ENCODE results near the gene TRIM38. TPM values are rescaled to one million over a fixed set of nuclear protein-coding genes. Genes with fewer than 3 reads are reported as not detected.

The TRIM38 gene
- total RNA-seq, 2 donors from 2014 or later = 8.7 to 12.0 TPM

DNA sequence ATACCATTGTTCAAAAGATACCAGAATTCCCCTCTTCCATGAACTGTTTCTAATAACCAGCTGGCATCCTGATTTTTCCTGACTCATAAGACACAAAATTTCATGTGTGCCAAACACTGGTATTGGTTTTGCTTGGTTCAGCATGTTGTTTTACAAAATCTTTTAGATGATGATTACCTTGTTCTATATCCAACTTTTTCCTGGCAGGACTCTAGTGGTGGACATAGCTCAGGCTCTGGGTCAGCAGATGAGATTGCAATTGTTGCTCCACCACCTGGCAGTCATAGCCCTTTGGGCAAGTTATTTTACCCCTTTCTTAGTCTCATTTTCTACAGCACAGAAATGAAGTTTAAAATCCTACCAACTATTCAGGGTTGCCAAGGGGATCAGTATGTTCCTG is 6.2 kb downstream of the TRIM38 start:
- Histone ChIP-seq H3K4me1 (replicated peaks) (peaks cover 3% of the 10 kb centered on the region), H3K9me3 (no peaks in the 10 kb centered on the region), H3K27me3 (replicated peaks; ENCODE audit: insufficient read depth) (no peaks in the 10 kb centered on the region), H3K36me3 (no peaks in the 10 kb centered on the region), H3K27ac (no peak overlapping the region), H3K4me3 (no peak overlapping the region)
- DNase-seq (ENCODE audit: low spot score) = no peak
- intact Hi-C loops (cut with DNase I) = no loop called here
- TF ChIP-seq POLR2AphosphoS5 (IDR thresholded peaks at IDR 0.05) (no peak), POLR2A (IDR thresholded peaks at IDR 0.05) (no peak)
- TF ChIP-seq, protein P1, sequence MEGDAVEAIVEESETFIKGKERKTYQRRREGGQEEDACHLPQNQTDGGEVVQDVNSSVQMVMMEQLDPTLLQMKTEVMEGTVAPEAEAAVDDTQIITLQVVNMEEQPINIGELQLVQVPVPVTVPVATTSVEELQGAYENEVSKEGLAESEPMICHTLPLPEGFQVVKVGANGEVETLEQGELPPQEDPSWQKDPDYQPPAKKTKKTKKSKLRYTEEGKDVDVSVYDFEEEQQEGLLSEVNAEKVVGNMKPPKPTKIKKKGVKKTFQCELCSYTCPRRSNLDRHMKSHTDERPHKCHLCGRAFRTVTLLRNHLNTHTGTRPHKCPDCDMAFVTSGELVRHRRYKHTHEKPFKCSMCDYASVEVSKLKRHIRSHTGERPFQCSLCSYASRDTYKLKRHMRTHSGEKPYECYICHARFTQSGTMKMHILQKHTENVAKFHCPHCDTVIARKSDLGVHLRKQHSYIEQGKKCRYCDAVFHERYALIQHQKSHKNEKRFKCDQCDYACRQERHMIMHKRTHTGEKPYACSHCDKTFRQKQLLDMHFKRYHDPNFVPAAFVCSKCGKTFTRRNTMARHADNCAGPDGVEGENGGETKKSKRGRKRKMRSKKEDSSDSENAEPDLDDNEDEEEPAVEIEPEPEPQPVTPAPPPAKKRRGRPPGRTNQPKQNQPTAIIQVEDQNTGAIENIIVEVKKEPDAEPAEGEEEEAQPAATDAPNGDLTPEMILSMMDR (IDR thresholded peaks at IDR 0.05) = no peak

DNA sequence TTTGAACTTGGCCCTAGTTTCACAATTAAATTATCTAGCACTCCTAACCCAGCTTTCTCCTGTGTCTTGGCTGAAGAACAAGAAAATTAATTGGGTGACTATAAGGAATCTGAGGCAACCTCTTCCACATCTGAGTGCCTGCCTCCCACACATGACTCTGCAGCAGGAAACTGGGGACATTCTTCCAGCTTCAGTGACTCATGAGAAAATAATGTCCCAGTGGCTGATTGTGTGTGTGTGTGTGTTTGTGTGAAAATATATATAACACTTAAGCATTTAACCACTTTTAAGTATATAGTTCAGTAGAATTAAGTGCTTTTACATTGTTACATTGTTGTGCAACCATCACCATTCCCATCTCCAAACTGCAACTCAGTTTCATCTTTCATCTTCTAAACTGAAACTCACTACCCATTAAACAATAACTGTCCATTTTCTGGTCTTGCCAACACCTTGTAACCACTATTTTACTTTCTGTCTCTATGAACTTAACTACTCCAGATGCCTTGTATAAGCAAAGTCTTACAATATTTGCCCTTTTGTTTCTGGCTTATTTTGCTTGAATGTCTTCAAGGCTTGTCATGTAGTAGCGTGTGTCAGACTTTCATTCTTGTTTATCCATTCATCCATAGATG is 8.7 kb downstream of the TRIM38 start:
- 89% methylated on average over 1 of the region's 1 CpG for WGBS
- H3K9me3 ChIP-seq = no peaks in the 10 kb centered on the region
- intact Hi-C loops (cut with DNase I) = no loop called here
- H3K27me3 ChIP-seq (replicated peaks; ENCODE audit: insufficient read depth) = no peaks in the 10 kb centered on the region
- TF ChIP-seq POLR2AphosphoS5 (IDR thresholded peaks at IDR 0.05) (peak; percentile 47), POLR2A (IDR thresholded peaks at IDR 0.05) (no peak)
- TF ChIP-seq, protein P1 (IDR thresholded peaks at IDR 0.05) = peak in 1 of 4 experiments; percentile 5
- no peak overlapping the region for H3K4me3 ChIP-seq
- peaks cover 3% of the 10 kb centered on the region for H3K4me1 ChIP-seq (replicated peaks)
- peak overlapping the region; percentile 55 to 58 for H3K27ac ChIP-seq
- no peaks in the 10 kb centered on the region for H3K36me3 ChIP-seq
- DNase-seq (ENCODE audit: low spot score) = no peak

DNA sequence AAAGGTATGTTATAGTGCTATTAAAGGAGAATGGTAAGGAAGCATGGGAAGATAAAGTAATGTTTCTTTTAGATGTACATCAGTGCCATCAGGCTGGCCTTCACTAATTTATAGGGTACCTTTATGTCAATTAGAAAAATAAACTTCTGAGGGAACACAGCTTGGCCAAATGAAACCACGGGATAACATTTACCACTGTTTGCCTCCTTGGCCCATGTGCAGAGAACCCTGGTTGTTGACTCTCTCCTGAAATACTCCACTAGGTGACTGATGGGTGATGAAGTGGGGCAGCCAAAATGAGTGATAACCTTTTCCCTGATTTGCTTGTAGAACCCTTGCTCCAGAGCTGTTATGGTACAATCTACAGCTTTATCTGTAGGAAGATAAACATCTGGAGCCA is 9.5 kb downstream of the TRIM38 start:
- Histone ChIP-seq H3K4me1 (replicated peaks) (peaks cover 3% of the 10 kb centered on the region), H3K36me3 (no peaks in the 10 kb centered on the region), H3K27me3 (replicated peaks; ENCODE audit: insufficient read depth) (no peaks in the 10 kb centered on the region), H3K27ac (peak overlapping the region; percentile 55 to 58), H3K4me3 (no peak overlapping the region), H3K9me3 (no peaks in the 10 kb centered on the region)
- 22% methylated on average over 1 of the region's 1 CpG for WGBS
- peak; percentile 64 for DNase-seq (ENCODE audit: low spot score)
- intact Hi-C loops (cut with DNase I) = no loop called here
- TF ChIP-seq, protein P1 (IDR thresholded peaks at IDR 0.05) = peak in 1 of 4 experiments; percentile 3
- TF ChIP-seq POLR2A (IDR thresholded peaks at IDR 0.05) = no peak
- peak; percentile 80 for TF ChIP-seq POLR2AphosphoS5 (IDR thresholded peaks at IDR 0.05)

DNA sequence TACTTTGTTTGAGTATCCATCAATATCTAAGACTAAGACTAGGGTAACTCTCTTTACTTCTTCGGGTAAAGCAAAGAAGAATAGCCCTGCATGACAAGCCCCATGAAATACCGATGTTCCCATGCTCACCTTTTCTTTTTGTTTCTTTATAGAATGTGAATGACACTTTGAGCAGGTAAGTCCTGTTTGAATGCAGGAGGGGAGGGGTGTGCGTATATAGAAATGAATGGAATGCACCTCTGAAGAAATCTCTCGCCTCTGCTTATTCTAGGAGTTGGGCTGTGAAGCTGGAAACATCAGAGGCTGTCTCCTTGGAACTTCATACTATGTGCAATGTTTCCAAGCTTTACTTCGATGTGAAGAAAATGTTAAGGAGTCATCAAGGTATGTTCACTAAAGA is 10.3 kb downstream of the TRIM38 start:
- Histone ChIP-seq H3K9me3 (no peaks in the 10 kb centered on the region), H3K4me1 (replicated peaks) (peaks cover 3% of the 10 kb centered on the region), H3K27ac (no peak overlapping the region), H3K4me3 (no peak overlapping the region), H3K36me3 (no peaks in the 10 kb centered on the region), H3K27me3 (replicated peaks; ENCODE audit: insufficient read depth) (no peaks in the 10 kb centered on the region)
- intact Hi-C loops (cut with DNase I) = no loop called here
- TF ChIP-seq, protein P1 (IDR thresholded peaks at IDR 0.05) = no peak
- TF ChIP-seq POLR2A (IDR thresholded peaks at IDR 0.05) (no peak), POLR2AphosphoS5 (IDR thresholded peaks at IDR 0.05) (no peak)
- no peak for DNase-seq (ENCODE audit: low spot score)
- WGBS = 70% methylated on average over 5 of the region's 5 CpGs

DNA sequence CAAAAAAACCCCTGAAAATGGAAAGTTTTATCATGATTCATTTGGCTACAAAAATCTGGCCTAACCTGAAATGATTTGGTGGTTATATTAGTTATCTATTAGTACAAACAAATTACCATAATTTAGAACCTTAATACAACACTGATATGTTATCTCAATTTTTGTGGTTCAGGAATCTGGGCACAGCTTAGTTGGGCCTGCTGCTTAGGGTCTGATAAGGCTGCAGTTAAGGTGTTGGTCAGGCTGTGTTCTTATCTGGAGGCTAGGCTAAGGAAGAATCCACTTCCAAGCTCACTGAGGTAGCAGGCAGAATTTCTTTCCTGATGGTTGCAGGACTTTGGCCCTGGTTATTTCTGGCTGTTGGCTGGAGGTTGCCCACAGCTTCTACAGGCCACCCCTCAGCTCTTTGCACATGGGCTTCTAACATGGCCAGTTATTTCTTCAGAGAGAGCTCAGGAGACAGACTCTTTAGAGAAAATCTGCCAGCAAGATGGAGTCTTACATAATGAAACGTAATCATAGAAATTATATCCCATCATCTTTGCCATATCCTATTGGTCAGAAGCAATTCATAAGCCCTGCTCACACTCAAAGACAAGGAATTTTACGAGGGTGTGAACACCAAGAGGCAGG is 11.4 kb downstream of the TRIM38 start:
- H3K27me3 ChIP-seq (replicated peaks; ENCODE audit: insufficient read depth) = no peaks in the 10 kb centered on the region
- no peaks in the 10 kb centered on the region for H3K9me3 ChIP-seq
- no peak overlapping the region for H3K27ac ChIP-seq
- 97% methylated on average over 2 of the region's 2 CpGs for WGBS
- H3K4me1 ChIP-seq (replicated peaks) = peaks cover 3% of the 10 kb centered on the region
- no peaks in the 10 kb centered on the region for H3K36me3 ChIP-seq
- TF ChIP-seq, protein P1 (IDR thresholded peaks at IDR 0.05) = no peak
- TF ChIP-seq POLR2AphosphoS5 (IDR thresholded peaks at IDR 0.05) (no peak), POLR2A (IDR thresholded peaks at IDR 0.05) (no peak)
- H3K4me3 ChIP-seq = no peak overlapping the region
- intact Hi-C loops (cut with DNase I) = no loop called here
- no peak for DNase-seq (ENCODE audit: low spot score)

All from prostate gland (tissue), 2 donors.